Gastroesophageal sphincter (tissue), 4 donors: ENCODE data around the gene P2RY13. TPM values are rescaled to one million over a fixed set of nuclear protein-coding genes. Genes with fewer than 3 reads are reported as not detected.

ENCODE experiments used
- ATAC-seq: fragments of 150-250 bp; one replicate; pipeline ENCODE4 v1.9.1; 2016; ENCODE audit warnings: mild to moderate bottlenecking, moderate library complexity
- H3K27ac ChIP-seq, 4 donors: fragments of 200-600 bp; sonication (generic) in 3 of 4; 1 replicate in 3 of 4; 2 replicates in 1 of 4; pipeline ENCODE4 v1.5.1; 2016 to 2019
- H3K27me3 ChIP-seq: fragments of 200-600 bp; sonication (generic); one replicate; pipeline ENCODE4 v1.5.1; 2019
- H3K36me3 ChIP-seq, 2 donors: fragments of 200-600 bp; sonication (generic); one replicate each; pipeline ENCODE4 v1.5.1; 2019; ENCODE audit warnings: control low read depth in 1 of 2
- H3K4me1 ChIP-seq, 3 donors: fragments of 200-600 bp; sonication (generic); 1 replicate in 2 of 3; 2 replicates in 1 of 3; pipeline ENCODE4 v1.5.1; 2016 to 2019; ENCODE audit warnings: control low read depth in 2 of 3
- H3K4me3 ChIP-seq, 2 donors: fragments of 200-600 bp; sonication (generic); one replicate each; pipeline ENCODE4 v1.5.1; 2019; ENCODE audit warnings: mild to moderate bottlenecking in 1 of 2, moderate library complexity in 1 of 2
- H3K9me3 ChIP-seq, 3 donors: fragments of 200-600 bp; sonication (generic); one replicate each; pipeline ENCODE4 v1.5.1; 2017 to 2019; ENCODE audit warnings: control low read depth in 2 of 3
- EP300 ChIP-seq: sonication (generic); formaldehyde crosslinking; IDR thresholded peaks from one replicate; pipeline ENCODE4 v1.6.1; 2017; ENCODE audit warnings: antibody characterized with exemption, mild to moderate bottlenecking
- POLR2A ChIP-seq, 2 donors: fragments of 450-650 bp; IDR thresholded peaks; one replicate each; pipeline ENCODE4 v1.6.1; 2017; ENCODE audit warnings: antibody characterized with exemption in 2 of 2, mild to moderate bottlenecking in 2 of 2, moderate library complexity in 1 of 2
- POLR2AphosphoS5 ChIP-seq: sonication (generic); formaldehyde crosslinking; IDR thresholded peaks from one replicate; pipeline ENCODE4 v1.6.1; 2017; ENCODE audit warnings: antibody characterized with exemption
- WGBS, 2 donors: methylation state at CpG; one replicate each; pipeline ENCODE4 v1.1.5; 2018; ENCODE audit warnings: low coverage in 1 of 2; 5-methylcytosine and 5-hydroxymethylcytosine counted together
- total RNA-seq, 4 donors: library from RNA; depleted of rRNA; stranded (reverse); fragments of >200 nt; gene quantifications; one replicate each; pipeline ENCODE4 v1.1.0, GENCODE V29; 2016
- TF ChIP-seq, protein P1 (sequence below), 4 experiments: fragments of 200-600 bp in 2 of 4; fragments of 450-650 bp in 2 of 4; sonication (generic) in 1 of 4; IDR thresholded peaks; one replicate each; pipeline ENCODE4 v1.5.1; 2017 to 2019; ENCODE audit warnings: antibody characterized with exemption in 4 of 4, mild to moderate bottlenecking in 2 of 4, moderate library complexity in 2 of 4

P2RY13 gene
- total RNA-seq, 4 donors from 2014 or later = 0.58 to 2.5 (median 1.6) TPM; not detected in 1

DNA sequence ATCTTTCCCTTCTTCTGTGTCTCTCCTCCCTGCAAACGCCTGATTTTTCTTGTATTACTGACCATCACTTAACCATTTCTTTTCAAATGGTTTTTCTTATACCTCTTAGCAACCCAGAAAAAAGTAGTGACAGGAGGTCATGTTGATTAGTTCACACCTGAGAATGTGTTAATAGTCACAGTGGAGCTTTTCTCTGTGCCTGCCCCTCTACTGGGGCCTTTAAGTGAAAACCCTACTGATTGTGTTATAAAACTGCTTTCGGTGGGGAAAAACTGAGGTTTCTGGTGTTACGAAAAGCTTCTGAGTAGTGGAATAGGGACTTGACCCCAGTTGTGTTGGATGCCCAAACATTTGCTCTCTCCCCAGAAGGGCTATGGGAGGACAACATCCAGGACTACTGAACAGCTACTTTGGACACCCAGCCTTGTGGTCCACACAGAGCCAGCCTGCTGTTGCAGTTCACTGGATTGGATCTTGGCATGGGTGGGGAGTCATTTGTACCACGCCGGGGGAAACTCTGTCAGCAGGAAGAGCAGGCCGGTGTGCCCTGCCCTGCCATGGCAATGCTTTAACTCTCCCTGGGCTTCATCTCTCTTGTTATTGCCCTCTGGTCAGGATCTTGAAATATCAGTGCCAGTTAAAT, 23.1 kb downstream of the P2RY13 start:
- ATAC-seq = no peak
- Histone ChIP-seq H3K4me1 (peaks cover 0 to 6% (median 0%) of the 10 kb centered on the region in 3 donors), H3K27ac (no peak overlapping the region), H3K4me3 (no peak overlapping the region), H3K27me3 (no peaks in the 10 kb centered on the region), H3K36me3 (no peaks in the 10 kb centered on the region), H3K9me3 (no peaks in the 10 kb centered on the region)
- TF ChIP-seq, protein P1, sequence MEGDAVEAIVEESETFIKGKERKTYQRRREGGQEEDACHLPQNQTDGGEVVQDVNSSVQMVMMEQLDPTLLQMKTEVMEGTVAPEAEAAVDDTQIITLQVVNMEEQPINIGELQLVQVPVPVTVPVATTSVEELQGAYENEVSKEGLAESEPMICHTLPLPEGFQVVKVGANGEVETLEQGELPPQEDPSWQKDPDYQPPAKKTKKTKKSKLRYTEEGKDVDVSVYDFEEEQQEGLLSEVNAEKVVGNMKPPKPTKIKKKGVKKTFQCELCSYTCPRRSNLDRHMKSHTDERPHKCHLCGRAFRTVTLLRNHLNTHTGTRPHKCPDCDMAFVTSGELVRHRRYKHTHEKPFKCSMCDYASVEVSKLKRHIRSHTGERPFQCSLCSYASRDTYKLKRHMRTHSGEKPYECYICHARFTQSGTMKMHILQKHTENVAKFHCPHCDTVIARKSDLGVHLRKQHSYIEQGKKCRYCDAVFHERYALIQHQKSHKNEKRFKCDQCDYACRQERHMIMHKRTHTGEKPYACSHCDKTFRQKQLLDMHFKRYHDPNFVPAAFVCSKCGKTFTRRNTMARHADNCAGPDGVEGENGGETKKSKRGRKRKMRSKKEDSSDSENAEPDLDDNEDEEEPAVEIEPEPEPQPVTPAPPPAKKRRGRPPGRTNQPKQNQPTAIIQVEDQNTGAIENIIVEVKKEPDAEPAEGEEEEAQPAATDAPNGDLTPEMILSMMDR (IDR thresholded peaks at IDR 0.05) = no peak
- no peak for TF ChIP-seq POLR2AphosphoS5
- TF ChIP-seq EP300 = no peak
- TF ChIP-seq POLR2A (IDR thresholded peaks at IDR 0.05) = no peak
- WGBS, 2 donors = 82 to 84% methylated on average over 5 to 6 of the region's 6 CpGs

GRCh38 chr3:151305775-151306151, 23.6 kb downstream of the P2RY13 start:
- Histone ChIP-seq H3K4me1 (peaks cover 0 to 6% (median 0%) of the 10 kb centered on the region in 3 donors), H3K36me3 (no peaks in the 10 kb centered on the region), H3K4me3 (no peak overlapping the region), H3K27me3 (no peaks in the 10 kb centered on the region), H3K27ac (no peak overlapping the region), H3K9me3 (no peaks in the 10 kb centered on the region)
- TF ChIP-seq, protein P1 (IDR thresholded peaks at IDR 0.05) = no peak
- TF ChIP-seq POLR2A (IDR thresholded peaks at IDR 0.05) = no peak
- no peak for TF ChIP-seq POLR2AphosphoS5
- TF ChIP-seq EP300 = no peak
- 85 to 90% methylated on average over 4 of the region's 4 CpGs for WGBS, 2 donors
- no peak for ATAC-seq

GRCh38 chr3:151305060-151305774, 24.1 kb downstream of the P2RY13 start:
- Histone ChIP-seq H3K9me3 (no peaks in the 10 kb centered on the region), H3K4me3 (no peak overlapping the region), H3K4me1 (peaks cover 0 to 6% (median 0%) of the 10 kb centered on the region in 3 donors), H3K27ac (no peak overlapping the region), H3K27me3 (no peaks in the 10 kb centered on the region), H3K36me3 (no peaks in the 10 kb centered on the region)
- peak; percentile 88 for ATAC-seq
- TF ChIP-seq, protein P1 (IDR thresholded peaks at IDR 0.05) = peak in 1 of 4 experiments; percentile 17
- no peak for TF ChIP-seq POLR2AphosphoS5
- 38 to 55% methylated on average over 4 to 6 of the region's 7 CpGs for WGBS, 2 donors

GRCh38 chr3:151303751-151304150, 25.6 kb downstream of the P2RY13 start:
- TF ChIP-seq POLR2A (IDR thresholded peaks at IDR 0.05) (no peak), POLR2AphosphoS5 (no peak), EP300 (no peak)
- TF ChIP-seq, protein P1 (IDR thresholded peaks at IDR 0.05) = no peak
- Histone ChIP-seq H3K4me3 (no peak overlapping the region), H3K9me3 (no peaks in the 10 kb centered on the region), H3K27me3 (no peaks in the 10 kb centered on the region), H3K36me3 (no peaks in the 10 kb centered on the region), H3K27ac (no peak overlapping the region), H3K4me1 (peaks cover 0 to 6% (median 0%) of the 10 kb centered on the region in 3 donors)
- no peak for ATAC-seq
- 63 to 80% methylated on average over 1 to 2 of the region's 2 CpGs for WGBS, 2 donors

- H3K27me3 ChIP-seq = no peaks in the 10 kb centered on the region
- peaks cover 0 to 6% (median 0%) of the 10 kb centered on the region in 3 donors for H3K4me1 ChIP-seq
- no peak overlapping the region for H3K4me3 ChIP-seq
- no peaks in the 10 kb centered on the region for H3K36me3 ChIP-seq
- TF ChIP-seq POLR2A (IDR thresholded peaks at IDR 0.05) = no peak
- no peak for TF ChIP-seq EP300
- no peak for ATAC-seq
- 81 to 89% methylated on average over 3 of the region's 3 CpGs for WGBS, 2 donors
- no peak overlapping the region for H3K27ac ChIP-seq
- no peaks in the 10 kb centered on the region for H3K9me3 ChIP-seq
These were observed 27.6 kb downstream of the P2RY13 start for GRCh38 chr3:151301787-151302186.
